HepG2 (cell line): ENCODE results near the gene VSNL1. TPM values are rescaled to one million over a fixed set of nuclear protein-coding genes. Genes with fewer than 3 reads are reported as not detected.

Experiments
- ASH2L ChIP-seq: fragments of 300-600, 200-600 bp; sonication (generic); IDR thresholded peaks from 2 replicates; pipeline ENCODE4 v1.7.0; 2017; ENCODE audit warnings: low read depth, mild to moderate bottlenecking, moderate library complexity, mixed read lengths, low read length; ENCODE audit not compliant: insufficient read length
- ATM ChIP-seq: fragments of 450-650 bp; IDR thresholded peaks from 2 replicates; pipeline ENCODE4 v1.7.1; 2017; ENCODE audit warnings: mild to moderate bottlenecking, borderline replicate concordance
- BRF2 ChIP-seq: sonication (generic); formaldehyde crosslinking; IDR thresholded peaks from 2 replicates; pipeline ENCODE4 v1.8.1; 2022; ENCODE audit warnings: mild to moderate bottlenecking, missing genetic modification reagents
- GATAD2A ChIP-seq: IDR thresholded peaks from 2 replicates; pipeline ENCODE4 v1.6.1; 2016
- HNF4A ChIP-seq: sonication (generic); formaldehyde crosslinking; IDR thresholded peaks from 2 replicates; pipeline ENCODE4 v1.4.0; 2020; ENCODE audit warnings: missing genetic modification reagents
- PBX3 ChIP-seq: sonication (generic); formaldehyde crosslinking; IDR thresholded peaks from 2 replicates; pipeline ENCODE4 v1.8.1; 2023; ENCODE audit warnings: missing genetic modification reagents, inconsistent platforms, borderline replicate concordance
- RBM22 ChIP-seq: fragments of 200-400 bp; formaldehyde crosslinking; optimal IDR thresholded peaks from 2 replicates; pipeline ENCODE3; 2017; ENCODE audit warnings: mild to moderate bottlenecking, low read length, moderate library complexity
- SIX4 ChIP-seq: sonication (generic); formaldehyde crosslinking; IDR thresholded peaks from 2 replicates; pipeline ENCODE4 v1.4.0; 2020; ENCODE audit warnings: missing genetic modification reagents
- SOX13 ChIP-seq, 3 experiments: fragments of 450-650 bp in 1 of 3; sonication (generic) in 1 of 3; formaldehyde crosslinking in 1 of 3; IDR thresholded peaks in 2 of 3; conservative IDR thresholded peaks in 1 of 3; 2 replicates each; pipeline versions ENCODE4 v1.5.0 to v1.6.1; 2016 to 2020; ENCODE audit warnings: antibody characterized with exemption in 1 of 3, mild to moderate bottlenecking in 1 of 3, missing compliant biosample characterization in 1 of 3, missing genetic modification reagents in 1 of 3, moderate library complexity in 1 of 3
- ZC3H4 ChIP-seq: sonication (generic); formaldehyde crosslinking; IDR thresholded peaks from 2 replicates; pipeline ENCODE4 v1.4.0; 2020; ENCODE audit warnings: missing genetic modification reagents, borderline replicate concordance
- ZNF143 ChIP-seq: sonication (generic); formaldehyde crosslinking; IDR thresholded peaks from 2 replicates; pipeline ENCODE4 v1.4.0; 2020; ENCODE audit warnings: missing genetic modification reagents
- ZNF282 ChIP-seq: fragments of 450-650 bp; IDR thresholded peaks from 2 replicates; pipeline ENCODE4 v1.6.1; 2018; ENCODE audit not compliant: partially characterized antibody
- ZNF382 ChIP-seq: sonication (generic); formaldehyde crosslinking; IDR thresholded peaks from 2 replicates; pipeline ENCODE4 v1.5.0; 2020; ENCODE audit warnings: missing genetic modification reagents, mild to moderate bottlenecking, borderline replicate concordance
- ZNF777 ChIP-seq: sonication (generic); formaldehyde crosslinking; IDR thresholded peaks from 2 replicates; pipeline ENCODE4 v1.4.0; 2020; ENCODE audit warnings: missing genetic modification reagents
- ZNF790 ChIP-seq: sonication (generic); formaldehyde crosslinking; IDR thresholded peaks from 2 replicates; pipeline ENCODE4 v1.8.0; 2022; ENCODE audit warnings: missing genetic modification reagents, mild to moderate bottlenecking, borderline replicate concordance
- ZSCAN31 ChIP-seq: sonication (generic); formaldehyde crosslinking; IDR thresholded peaks from 2 replicates; pipeline ENCODE4 v1.5.0; 2020; ENCODE audit warnings: low read depth, mild to moderate bottlenecking, missing genetic modification reagents
- ZZZ3 ChIP-seq: sonication (generic); formaldehyde crosslinking; IDR thresholded peaks from 2 replicates; pipeline ENCODE4 v1.4.0; 2020; ENCODE audit warnings: missing genetic modification reagents, mild to moderate bottlenecking, borderline replicate concordance
- polyA plus RNA-seq, 8 experiments: library from polyadenylated mRNA; depleted of rRNA in 3 of 8; stranded (reverse) in 7 of 8; unstranded in 1 of 8; fragments of >200 nt; fragmentation: Illumina TruSeq in 4 of 8; extraction: Trizol in 4 of 8; gene quantifications; 2 replicates each; pipeline versions ENCODE4 v1.2.1 to v1.2.3, GENCODE V29; 2011 to 2016; ENCODE audit warnings: low read depth in 4 of 8, missing spikeins in 1 of 8, mixed read lengths in 1 of 8; ENCODE audit not compliant: insufficient read depth in 1 of 8
- total RNA-seq, 5 experiments: library from RNA; depleted of rRNA; stranded (reverse); fragments of >200 nt; fragmentation: Illumina TruSeq; extraction: Trizol; gene quantifications; 2 replicates each; pipeline ENCODE4 v1.2.3, GENCODE V29; 2016; ENCODE audit warnings: low read depth in 1 of 5
- TF ChIP-seq, protein P1 (sequence below): sonication (generic); formaldehyde crosslinking; IDR thresholded peaks from 2 replicates; pipeline ENCODE4 v1.5.1; 2020; ENCODE audit warnings: mild to moderate bottlenecking, missing genetic modification reagents
- TF ChIP-seq, protein P2 (sequence below): IDR thresholded peaks from 2 replicates; pipeline ENCODE4 v1.6.1; 2016; ENCODE audit warnings: missing compliant biosample characterization, missing genetic modification reagents, borderline replicate concordance
- TF ChIP-seq, protein P3 (sequence below): sonication (generic); formaldehyde crosslinking; IDR thresholded peaks from 2 replicates; pipeline ENCODE4 v1.4.0; 2020; ENCODE audit warnings: mild to moderate bottlenecking, low read depth, missing genetic modification reagents
- TF ChIP-seq, protein P4 (sequence below): sonication (generic); formaldehyde crosslinking; conservative IDR thresholded peaks from 2 replicates; pipeline ENCODE4 v1.8.0; 2022; ENCODE audit warnings: mild to moderate bottlenecking, moderate library complexity, missing genetic modification reagents

The VSNL1 gene
- total and polyA plus RNA-seq, 2 of the 13 experiments (the other 11 are each of a cell fraction or from before 2014, with no cell fraction given) = 63.2 to 95.9 TPM

DNA sequence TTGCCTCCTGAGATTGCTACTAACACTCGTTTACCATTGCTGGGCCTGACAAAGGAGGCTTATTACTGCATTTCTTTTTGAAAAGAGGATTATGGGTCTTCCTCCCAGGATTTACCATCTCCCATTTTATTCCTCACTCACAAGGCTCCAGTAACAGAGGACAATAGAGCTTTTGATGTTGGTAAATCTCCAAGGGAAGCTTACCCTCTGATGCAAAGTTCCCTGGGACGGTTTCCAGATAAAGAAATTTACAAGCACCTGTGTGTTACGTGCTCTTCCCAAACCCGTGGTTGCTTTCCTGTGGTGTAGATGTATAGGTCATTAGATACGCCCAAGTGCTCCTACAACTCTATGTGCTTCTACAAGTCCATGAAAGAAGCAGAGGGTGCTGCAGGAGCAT is 17.1 kb downstream of the VSNL1 start (continued):
- TF ChIP-seq ZNF382 (CRISPR knock-in tag) (no peak), SIX4 (CRISPR knock-in tag) (no peak), HNF4A (CRISPR knock-in tag) (no peak), ZNF790 (CRISPR knock-in tag) (no peak), GATAD2A (CRISPR knock-in tag) (0 out of 2 replicates have a peak, but pooled peaks have one; percentile 18), SOX13 (IDR thresholded peaks at IDR 0.05) (no peak), SOX13 (CRISPR knock-in tag; conservative IDR thresholded peaks at IDR 0.05 in 1 of 2, IDR thresholded peaks at IDR 0.05 in 1 of 2) (peak in 1 of 2 experiments; percentile 85; a peak in 2 of 4 replicates), ZSCAN31 (CRISPR knock-in tag) (no peak), ZZZ3 (CRISPR knock-in tag) (no peak), PBX3 (CRISPR knock-in tag) (no peak), ASH2L (peak; percentile 43), ATM (no peak), ZNF282 (no peak), RBM22 (peak; percentile 39), BRF2 (CRISPR knock-in tag) (no peak), ZNF777 (CRISPR knock-in tag) (no peak), ZNF143 (CRISPR knock-in tag) (no peak), ZC3H4 (no peak)
- TF ChIP-seq, protein P1, sequence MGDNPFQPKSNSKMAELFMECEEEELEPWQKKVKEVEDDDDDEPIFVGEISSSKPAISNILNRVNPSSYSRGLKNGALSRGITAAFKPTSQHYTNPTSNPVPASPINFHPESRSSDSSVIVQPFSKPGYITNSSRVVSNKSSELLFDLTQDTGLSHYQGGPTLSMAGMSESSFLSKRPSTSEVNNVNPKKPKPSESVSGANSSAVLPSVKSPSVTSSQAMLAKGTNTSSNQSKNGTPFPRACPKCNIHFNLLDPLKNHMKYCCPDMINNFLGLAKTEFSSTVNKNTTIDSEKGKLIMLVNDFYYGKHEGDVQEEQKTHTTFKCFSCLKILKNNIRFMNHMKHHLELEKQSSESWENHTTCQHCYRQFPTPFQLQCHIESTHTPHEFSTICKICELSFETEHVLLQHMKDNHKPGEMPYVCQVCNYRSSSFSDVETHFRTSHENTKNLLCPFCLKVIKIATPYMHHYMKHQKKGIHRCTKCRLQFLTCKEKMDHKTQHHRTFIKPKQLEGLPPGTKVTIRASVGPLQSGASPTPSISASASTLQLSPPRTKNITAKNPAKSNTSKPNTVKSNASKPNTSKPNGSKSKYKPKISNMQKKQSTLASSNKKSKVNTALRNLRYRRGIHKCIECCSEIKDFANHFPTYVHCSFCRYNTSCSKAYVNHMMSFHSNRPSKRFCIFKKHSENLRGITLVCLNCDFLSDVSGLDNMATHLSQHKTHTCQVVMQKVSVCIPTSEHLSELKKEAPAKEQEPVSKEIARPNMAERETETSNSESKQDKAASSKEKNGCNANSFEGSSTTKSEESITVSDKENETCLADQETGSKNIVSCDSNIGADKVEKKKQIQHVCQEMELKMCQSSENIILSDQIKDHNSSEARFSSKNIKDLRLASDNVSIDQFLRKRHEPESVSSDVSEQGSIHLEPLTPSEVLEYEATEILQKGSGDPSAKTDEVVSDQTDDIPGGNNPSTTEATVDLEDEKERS (CRISPR knock-in tag) = no peak
- TF ChIP-seq, protein P2, sequence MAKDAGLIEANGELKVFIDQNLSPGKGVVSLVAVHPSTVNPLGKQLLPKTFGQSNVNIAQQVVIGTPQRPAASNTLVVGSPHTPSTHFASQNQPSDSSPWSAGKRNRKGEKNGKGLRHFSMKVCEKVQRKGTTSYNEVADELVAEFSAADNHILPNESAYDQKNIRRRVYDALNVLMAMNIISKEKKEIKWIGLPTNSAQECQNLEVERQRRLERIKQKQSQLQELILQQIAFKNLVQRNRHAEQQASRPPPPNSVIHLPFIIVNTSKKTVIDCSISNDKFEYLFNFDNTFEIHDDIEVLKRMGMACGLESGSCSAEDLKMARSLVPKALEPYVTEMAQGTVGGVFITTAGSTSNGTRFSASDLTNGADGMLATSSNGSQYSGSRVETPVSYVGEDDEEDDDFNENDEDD (CRISPR knock-in tag) = no peak
- TF ChIP-seq, protein P3, sequence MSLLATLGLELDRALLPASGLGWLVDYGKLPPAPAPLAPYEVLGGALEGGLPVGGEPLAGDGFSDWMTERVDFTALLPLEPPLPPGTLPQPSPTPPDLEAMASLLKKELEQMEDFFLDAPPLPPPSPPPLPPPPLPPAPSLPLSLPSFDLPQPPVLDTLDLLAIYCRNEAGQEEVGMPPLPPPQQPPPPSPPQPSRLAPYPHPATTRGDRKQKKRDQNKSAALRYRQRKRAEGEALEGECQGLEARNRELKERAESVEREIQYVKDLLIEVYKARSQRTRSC (CRISPR knock-in tag) = no peak
- TF ChIP-seq, protein P4, sequence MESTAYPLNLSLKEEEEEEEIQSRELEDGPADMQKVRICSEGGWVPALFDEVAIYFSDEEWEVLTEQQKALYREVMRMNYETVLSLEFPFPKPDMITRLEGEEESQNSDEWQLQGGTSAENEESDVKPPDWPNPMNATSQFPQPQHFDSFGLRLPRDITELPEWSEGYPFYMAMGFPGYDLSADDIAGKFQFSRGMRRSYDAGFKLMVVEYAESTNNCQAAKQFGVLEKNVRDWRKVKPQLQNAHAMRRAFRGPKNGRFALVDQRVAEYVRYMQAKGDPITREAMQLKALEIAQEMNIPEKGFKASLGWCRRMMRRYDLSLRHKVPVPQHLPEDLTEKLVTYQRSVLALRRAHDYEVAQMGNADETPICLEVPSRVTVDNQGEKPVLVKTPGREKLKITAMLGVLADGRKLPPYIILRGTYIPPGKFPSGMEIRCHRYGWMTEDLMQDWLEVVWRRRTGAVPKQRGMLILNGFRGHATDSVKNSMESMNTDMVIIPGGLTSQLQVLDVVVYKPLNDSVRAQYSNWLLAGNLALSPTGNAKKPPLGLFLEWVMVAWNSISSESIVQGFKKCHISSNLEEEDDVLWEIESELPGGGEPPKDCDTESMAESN = no peak
